Keratinocyte (primary cell): ENCODE results near the gene KMT2E. TPM values are rescaled to one million over a fixed set of nuclear protein-coding genes. Genes with fewer than 3 reads are reported as not detected.

Source experiments
- DNase-seq: peaks from one replicate; pipeline ENCODE4 v3.0.0-alpha.2; 2011; ENCODE audit warnings: low read depth, missing footprints, low spot score
- FAIRE-seq: peaks from 2 replicates; lab custom pipeline; 2011; peaks lifted over from hg19 to GRCh38; lab: Jason Lieb, UNC
- H2AFZ ChIP-seq: 2 replicates; pipeline ENCODE4 v1.6.0; 2012; ENCODE audit warnings: low read length, control low read depth, inconsistent platforms; ENCODE audit not compliant: control insufficient read depth
- H3K27ac ChIP-seq: 2 replicates; pipeline ENCODE4 v1.5.1; 2011; ENCODE audit warnings: low read length; ENCODE audit not compliant: control insufficient read depth, insufficient read depth
- H3K27me3 ChIP-seq: 3 replicates; pipeline ENCODE4 v1.6.0; 2011; ENCODE audit warnings: low read length; ENCODE audit not compliant: control insufficient read depth, insufficient read depth; ENCODE audit errors: extremely low read depth
- H3K36me3 ChIP-seq, 2 experiments: 2 replicates in 1 of 2; 3 replicates in 1 of 2; pipeline ENCODE4 v1.5.1; 2011; ENCODE audit warnings: low read length in 2 of 2, mild to moderate bottlenecking in 1 of 2; ENCODE audit not compliant: control insufficient read depth in 2 of 2, insufficient read depth in 2 of 2; ENCODE audit errors: extremely low read depth in 1 of 2
- H3K4me1 ChIP-seq: 3 replicates; pipeline ENCODE4 v1.5.1; 2011; ENCODE audit warnings: low read length; ENCODE audit not compliant: control insufficient read depth, insufficient read depth; ENCODE audit errors: extremely low read depth
- H3K4me2 ChIP-seq: 3 replicates; pipeline ENCODE4 v1.6.0; 2011; ENCODE audit warnings: low read depth, low read length; ENCODE audit not compliant: control insufficient read depth, insufficient read depth; ENCODE audit errors: extremely low read depth
- H3K4me3 ChIP-seq, 3 experiments: fragments of 200-600 bp in 1 of 3; sonication (generic) in 1 of 3; 2 replicates in 2 of 3; 3 replicates in 1 of 3; pipeline ENCODE4 v1.5.1; 2011 to 2016; ENCODE audit warnings: low read length in 3 of 3, mild to moderate bottlenecking in 3 of 3, control low read depth in 2 of 3, inconsistent platforms in 1 of 3, low read depth in 1 of 3, mixed read lengths in 1 of 3, mixed run types in 1 of 3, moderate library complexity in 1 of 3; ENCODE audit not compliant: control insufficient read depth in 2 of 3, insufficient read depth in 2 of 3; ENCODE audit errors: extremely low read depth in 1 of 3
- H3K79me2 ChIP-seq: 2 replicates; pipeline ENCODE4 v1.6.0; 2012; ENCODE audit warnings: low read length; ENCODE audit not compliant: control insufficient read depth, insufficient read depth
- H3K9ac ChIP-seq: 3 replicates; pipeline ENCODE4 v1.6.0; 2011; ENCODE audit warnings: low read length; ENCODE audit not compliant: control insufficient read depth, insufficient read depth; ENCODE audit errors: extremely low read depth
- H3K9me1 ChIP-seq: 3 replicates; pipeline ENCODE4 v1.6.0; 2011; ENCODE audit warnings: low read length; ENCODE audit not compliant: control insufficient read depth, insufficient read depth; ENCODE audit errors: extremely low read depth
- H3K9me3 ChIP-seq: 2 replicates; pipeline ENCODE4 v1.5.1; 2012; ENCODE audit warnings: low read depth, low read length; ENCODE audit not compliant: control insufficient read depth
- H4K20me1 ChIP-seq: 3 replicates; pipeline ENCODE4 v1.6.0; 2011; ENCODE audit warnings: low read length; ENCODE audit not compliant: control insufficient read depth, insufficient read depth; ENCODE audit errors: extremely low read depth
- CTCF ChIP-seq, 3 experiments: IDR thresholded peaks in 1 of 3; conservative IDR thresholded peaks in 1 of 3; optimal IDR thresholded peaks in 1 of 3; 2 replicates in 2 of 3; 3 replicates in 1 of 3; pipeline versions ENCODE3 to v1.5.1; 2011; ENCODE audit warnings: low read length in 3 of 3, mild to moderate bottlenecking in 3 of 3, moderate library complexity in 2 of 3, control low read depth in 1 of 3, inconsistent platforms in 1 of 3; ENCODE audit not compliant: insufficient read depth in 2 of 3; ENCODE audit errors: extremely low read depth in 1 of 3
- EZH2 ChIP-seq: IDR thresholded peaks from one replicate; pipeline ENCODE4 v1.6.1; 2012; ENCODE audit warnings: inconsistent platforms, mild to moderate bottlenecking, low read length, moderate library complexity
- dilution Hi-C: fragments of 300-500 bp; cut with MboI; formaldehyde crosslinking; loops from one replicate; pipeline ENCODE4 v1.7.0; 2020; ENCODE audit warnings: low sequenced_read_pairs; ENCODE audit not compliant: extremely low pct_ligation_motif_present
- polyA plus RNA-seq, 5 experiments: library from polyadenylated mRNA; depleted of rRNA in 3 of 5; stranded (reverse) in 3 of 5; stranded (forward) in 1 of 5; unstranded in 1 of 5; fragments of >200 nt; gene quantifications; 1 replicate in 1 of 5; 2 replicates in 3 of 5; 3 replicates in 1 of 5; pipeline versions ENCODE4 v1.2.1 to v1.2.3, GENCODE V29; 2011 to 2012; ENCODE audit warnings: missing spikeins in 2 of 5, low read depth in 1 of 5, low replicate concordance in 1 of 5

Gene KMT2E
- polyA plus RNA-seq, 1 donor (not counting 4 experiments of a cell fraction or from before 2014, with no cell fraction given), result 12.9 TPM

GRCh38 chr7:105154084-105154483 is 140.1 kb downstream of the KMT2E start:
- H3K27me3 ChIP-seq, result no peaks in the 10 kb centered on the region
- H3K4me1 ChIP-seq, result peaks cover 13% of the 10 kb centered on the region
- no peak for FAIRE-seq
- H4K20me1 ChIP-seq, result no peaks in the 10 kb centered on the region
- DNase-seq, result no peak
- dilution Hi-C loops, result no loop called here
- H3K9me3 ChIP-seq, result no peaks in the 10 kb centered on the region
- no peak overlapping the region for H3K9ac ChIP-seq
- peaks cover 3 to 8% of the 10 kb centered on the region in 2 experiments for H3K36me3 ChIP-seq
- no peak overlapping the region for H2AFZ ChIP-seq
- no peaks in the 10 kb centered on the region for H3K9me1 ChIP-seq
- no peaks in the 10 kb centered on the region for H3K79me2 ChIP-seq
- H3K4me3 ChIP-seq, result no peak overlapping the region
- no peak overlapping the region for H3K4me2 ChIP-seq
- no peak for TF ChIP-seq CTCF (optimal IDR thresholded peaks at IDR 0.05 in 1 of 3, IDR thresholded peaks at IDR 0.05 in 1 of 3, conservative IDR thresholded peaks at IDR 0.05 in 1 of 3; ENCODE audit: extremely low read depth in 1 of 3, insufficient read depth in 2 of 3, low read length in 3 of 3)
- TF ChIP-seq EZH2, result no peak
- no peak overlapping the region for H3K27ac ChIP-seq

- Histone ChIP-seq H3K9me3 (no peaks in the 10 kb centered on the region), H3K9me1 (no peaks in the 10 kb centered on the region), H3K9ac (no peak overlapping the region), H3K27me3 (no peaks in the 10 kb centered on the region), H2AFZ (no peak overlapping the region), H3K4me2 (no peak overlapping the region), H3K4me1 (no peaks in the 10 kb centered on the region), H3K4me3 (no peak overlapping the region), H3K79me2 (no peaks in the 10 kb centered on the region), H3K36me3 (peaks cover 3 to 11% of the 10 kb centered on the region in 2 experiments), H3K27ac (no peak overlapping the region), H4K20me1 (no peaks in the 10 kb centered on the region)
- FAIRE-seq (no peak), DNase-seq (no peak)
- no peak for TF ChIP-seq EZH2
- dilution Hi-C loops, result no loop called here
Measured at GRCh38 chr7:105156731-105157130, 142.7 kb downstream of the KMT2E start.

- Histone ChIP-seq H3K9ac (no peak overlapping the region), H3K9me1 (no peaks in the 10 kb centered on the region), H4K20me1 (no peaks in the 10 kb centered on the region), H3K4me2 (no peak overlapping the region), H3K4me3 (no peak overlapping the region), H3K79me2 (no peaks in the 10 kb centered on the region), H3K27me3 (no peaks in the 10 kb centered on the region), H3K36me3 (peaks cover 3 to 11% of the 10 kb centered on the region in 2 experiments), H2AFZ (no peak overlapping the region), H3K9me3 (no peaks in the 10 kb centered on the region), H3K4me1 (no peaks in the 10 kb centered on the region), H3K27ac (no peak overlapping the region)
- DNase-seq (no peak), FAIRE-seq (no peak)
- dilution Hi-C loops, result no loop called here
- no peak for TF ChIP-seq CTCF (optimal IDR thresholded peaks at IDR 0.05 in 1 of 3, IDR thresholded peaks at IDR 0.05 in 1 of 3, conservative IDR thresholded peaks at IDR 0.05 in 1 of 3; ENCODE audit: extremely low read depth in 1 of 3, insufficient read depth in 2 of 3, low read length in 3 of 3)
Measured at GRCh38 chr7:105157278-105157677, 143.3 kb downstream of the KMT2E start.
